K562 (cell line): Measurements from ENCODE around the gene LRRC47. TPM values are rescaled to one million over a fixed set of nuclear protein-coding genes. Genes with fewer than 3 reads are reported as not detected.

Experiments used
- ADNP ChIP-seq: fragments of 200-800 bp; sonication (Bioruptor generic); IDR thresholded peaks from 2 replicates; pipeline ENCODE4 v1.6.1; 2016; ENCODE audit warnings: missing genetic modification characterization, missing compliant biosample characterization
- BRD4 ChIP-seq: fragments of 200-600 bp; sonication (generic); IDR thresholded peaks from 2 replicates; pipeline ENCODE4 v1.6.1; 2017; ENCODE audit warnings: inconsistent platforms
- CBX1 ChIP-seq: sonication (generic); IDR thresholded peaks from 2 replicates; pipeline ENCODE4 v1.6.1; 2016; ENCODE audit warnings: antibody characterized with exemption, low read depth, mild to moderate bottlenecking
- KLF1 ChIP-seq: fragments of 450-650 bp; IDR thresholded peaks from 2 replicates; pipeline ENCODE4 v1.6.1; 2016; ENCODE audit warnings: missing genetic modification characterization, missing compliant biosample characterization
- MYBL2 ChIP-seq, 2 experiments: fragments of 450-650 bp in 1 of 2; sonication (generic) in 1 of 2; formaldehyde crosslinking in 1 of 2; IDR thresholded peaks; 2 replicates each; pipeline versions ENCODE4 v1.6.1 to v1.8.1; 2017 to 2022; ENCODE audit warnings: borderline replicate concordance in 1 of 2, inconsistent platforms in 1 of 2, low read depth in 1 of 2, mild to moderate bottlenecking in 1 of 2, missing genetic modification reagents in 1 of 2, moderate library complexity in 1 of 2
- NFXL1 ChIP-seq: fragments of 450-650 bp; formaldehyde crosslinking; IDR thresholded peaks from 2 replicates; pipeline ENCODE4 v1.4.0; 2021; ENCODE audit warnings: mild to moderate bottlenecking
- ZBTB17 ChIP-seq: fragments of 450-650 bp; formaldehyde crosslinking; IDR thresholded peaks from 2 replicates; pipeline ENCODE4 v1.4.0; 2020; ENCODE audit warnings: mild to moderate bottlenecking
- ZNF217 ChIP-seq: sonication (generic); formaldehyde crosslinking; IDR thresholded peaks from 2 replicates; pipeline ENCODE4 v1.8.0; 2022; ENCODE audit warnings: mild to moderate bottlenecking, missing genetic modification reagents
- ZNF644 ChIP-seq: fragments of 200-800 bp; sonication (Bioruptor generic); IDR thresholded peaks from 2 replicates; pipeline ENCODE4 v1.6.1; 2016; ENCODE audit warnings: low read depth, missing genetic modification characterization, missing compliant biosample characterization
- ZSCAN32 ChIP-seq: fragments of 450-650 bp; formaldehyde crosslinking; IDR thresholded peaks from 2 replicates; pipeline ENCODE4 v1.4.0; 2020; ENCODE audit warnings: mild to moderate bottlenecking, moderate library complexity
- polyA plus RNA-seq, 8 experiments: library from polyadenylated mRNA; depleted of rRNA in 4 of 8; stranded (reverse) in 5 of 8; unstranded in 3 of 8; fragments of >200 nt; fragmentation: Nextera tagmentation in 2 of 8; fragmentation: Illumina TruSeq in 1 of 8; extraction: Ambion mirVana in 2 of 8; extraction: Trizol in 1 of 8; gene quantifications; 2 replicates each; pipeline versions ENCODE4 v1.2.1 to v1.2.3, GENCODE V29; 2011 to 2014; ENCODE audit warnings: inconsistent platforms in 1 of 8, missing spikeins in 1 of 8
- total RNA-seq, 7 experiments: library from RNA; depleted of rRNA in 6 of 7; stranded (reverse); fragments of >200 nt in 6 of 7; fragmentation: Illumina TruSeq in 2 of 7; extraction: Trizol in 2 of 7; gene quantifications; 2 replicates each; pipeline versions ENCODE4 v1.2.1 to v1.2.3, GENCODE V29; 2011 to 2021; ENCODE audit warnings: low replicate concordance in 1 of 7
- TF ChIP-seq, protein P1 (sequence below), 2 experiments: fragments of 450-650 bp in 1 of 2; sonication (generic) in 1 of 2; formaldehyde crosslinking; conservative IDR thresholded peaks; 2 replicates each; pipeline versions ENCODE4 v1.4.0 to v1.8.1; 2020 to 2022; ENCODE audit warnings: mild to moderate bottlenecking in 1 of 2, missing genetic modification reagents in 1 of 2
- TF ChIP-seq, protein P2 (sequence below): sonication (generic); formaldehyde crosslinking; IDR thresholded peaks from 2 replicates; pipeline ENCODE4 v1.8.0; 2022; ENCODE audit warnings: mild to moderate bottlenecking, missing genetic modification reagents, borderline replicate concordance
- TF ChIP-seq, protein P3 (sequence below), 2 experiments: fragments of 450-650 bp in 1 of 2; sonication (generic) in 1 of 2; formaldehyde crosslinking in 1 of 2; IDR thresholded peaks; 2 replicates each; pipeline versions ENCODE4 v1.7.1 to v1.9.0; 2016 to 2022; ENCODE audit warnings: inconsistent platforms in 1 of 2, mild to moderate bottlenecking in 1 of 2, missing genetic modification reagents in 1 of 2
- TF ChIP-seq, protein P4 (sequence below): fragments of 450-650 bp; conservative IDR thresholded peaks from 2 replicates; pipeline ENCODE4 v1.6.1; 2016; ENCODE audit warnings: missing genetic modification characterization, low read depth, mild to moderate bottlenecking, missing compliant biosample characterization, moderate library complexity

The LRRC47 gene
- total and polyA plus RNA-seq, 9 of the 15 experiments (the other 6 are each of a cell fraction or from before 2014, with no cell fraction given), result 4.6 to 68.0 (median 35.9) TPM

DNA sequence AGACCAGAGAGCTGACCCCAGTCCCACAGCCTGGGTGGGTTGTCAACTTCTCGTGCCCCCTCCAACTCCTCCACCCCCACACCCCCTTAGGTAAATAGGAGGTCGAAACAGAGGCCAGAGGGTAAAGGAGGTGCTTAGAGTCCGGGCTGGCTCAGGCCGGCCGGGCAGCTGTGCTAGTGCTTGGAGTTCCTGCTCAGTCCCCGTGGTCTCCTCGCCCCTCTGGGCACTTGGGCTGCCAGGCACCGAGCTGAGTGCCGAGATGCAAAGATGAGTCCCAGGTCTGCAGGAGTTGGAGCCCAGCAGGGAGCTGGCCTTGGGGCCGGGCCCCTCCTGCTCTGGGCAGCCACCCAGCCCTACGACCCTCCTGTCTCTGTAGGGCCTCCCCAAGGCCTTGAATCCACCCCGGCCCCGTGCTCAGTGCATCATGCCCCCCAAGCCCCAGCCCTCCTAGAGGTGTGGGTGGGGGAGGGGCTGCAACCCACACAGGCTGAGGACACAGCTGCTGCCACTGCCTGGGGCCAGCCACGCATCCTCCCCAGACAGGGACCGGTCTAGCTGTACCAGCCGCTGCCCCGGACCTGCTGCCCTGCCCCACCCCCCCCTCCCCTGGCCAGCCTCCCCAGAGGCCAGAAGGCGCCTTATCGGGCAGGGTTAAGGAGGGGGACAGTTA is 21.9 kb downstream of the LRRC47 start (continued):
- TF ChIP-seq, protein P1, sequence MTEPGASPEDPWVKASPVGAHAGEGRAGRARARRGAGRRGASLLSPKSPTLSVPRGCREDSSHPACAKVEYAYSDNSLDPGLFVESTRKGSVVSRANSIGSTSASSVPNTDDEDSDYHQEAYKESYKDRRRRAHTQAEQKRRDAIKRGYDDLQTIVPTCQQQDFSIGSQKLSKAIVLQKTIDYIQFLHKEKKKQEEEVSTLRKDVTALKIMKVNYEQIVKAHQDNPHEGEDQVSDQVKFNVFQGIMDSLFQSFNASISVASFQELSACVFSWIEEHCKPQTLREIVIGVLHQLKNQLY (CRISPR knock-in tag; conservative IDR thresholded peaks at IDR 0.05), result no peak
- no peak for TF ChIP-seq ZNF217 (CRISPR knock-in tag)
- TF ChIP-seq KLF1 (tag), result no peak
- no peak for TF ChIP-seq ADNP
- TF ChIP-seq ZBTB17 (CRISPR knock-in tag), result no peak
- 0 out of 2 replicates have a peak, but pooled peaks have one; percentile 17 for TF ChIP-seq CBX1
- TF ChIP-seq MYBL2 (IDR thresholded peaks at IDR 0.05; ENCODE audit: low read depth), result no peak
- no peak for TF ChIP-seq MYBL2 (CRISPR knock-in tag; IDR thresholded peaks at IDR 0.05; ENCODE audit: borderline replicate concordance)
- no peak for TF ChIP-seq ZNF644 (tag)
- TF ChIP-seq NFXL1 (CRISPR knock-in tag), result no peak
- TF ChIP-seq, protein P2, sequence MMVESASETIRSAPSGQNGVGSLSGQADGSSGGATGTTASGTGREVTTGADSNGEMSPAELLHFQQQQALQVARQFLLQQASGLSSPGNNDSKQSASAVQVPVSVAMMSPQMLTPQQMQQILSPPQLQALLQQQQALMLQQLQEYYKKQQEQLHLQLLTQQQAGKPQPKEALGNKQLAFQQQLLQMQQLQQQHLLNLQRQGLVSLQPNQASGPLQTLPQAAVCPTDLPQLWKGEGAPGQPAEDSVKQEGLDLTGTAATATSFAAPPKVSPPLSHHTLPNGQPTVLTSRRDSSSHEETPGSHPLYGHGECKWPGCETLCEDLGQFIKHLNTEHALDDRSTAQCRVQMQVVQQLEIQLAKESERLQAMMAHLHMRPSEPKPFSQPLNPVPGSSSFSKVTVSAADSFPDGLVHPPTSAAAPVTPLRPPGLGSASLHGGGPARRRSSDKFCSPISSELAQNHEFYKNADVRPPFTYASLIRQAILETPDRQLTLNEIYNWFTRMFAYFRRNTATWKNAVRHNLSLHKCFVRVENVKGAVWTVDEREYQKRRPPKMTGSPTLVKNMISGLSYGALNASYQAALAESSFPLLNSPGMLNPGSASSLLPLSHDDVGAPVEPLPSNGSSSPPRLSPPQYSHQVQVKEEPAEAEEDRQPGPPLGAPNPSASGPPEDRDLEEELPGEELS (CRISPR knock-in tag), result no peak
- no peak for TF ChIP-seq ZSCAN32 (CRISPR knock-in tag)
- TF ChIP-seq, protein P3, sequence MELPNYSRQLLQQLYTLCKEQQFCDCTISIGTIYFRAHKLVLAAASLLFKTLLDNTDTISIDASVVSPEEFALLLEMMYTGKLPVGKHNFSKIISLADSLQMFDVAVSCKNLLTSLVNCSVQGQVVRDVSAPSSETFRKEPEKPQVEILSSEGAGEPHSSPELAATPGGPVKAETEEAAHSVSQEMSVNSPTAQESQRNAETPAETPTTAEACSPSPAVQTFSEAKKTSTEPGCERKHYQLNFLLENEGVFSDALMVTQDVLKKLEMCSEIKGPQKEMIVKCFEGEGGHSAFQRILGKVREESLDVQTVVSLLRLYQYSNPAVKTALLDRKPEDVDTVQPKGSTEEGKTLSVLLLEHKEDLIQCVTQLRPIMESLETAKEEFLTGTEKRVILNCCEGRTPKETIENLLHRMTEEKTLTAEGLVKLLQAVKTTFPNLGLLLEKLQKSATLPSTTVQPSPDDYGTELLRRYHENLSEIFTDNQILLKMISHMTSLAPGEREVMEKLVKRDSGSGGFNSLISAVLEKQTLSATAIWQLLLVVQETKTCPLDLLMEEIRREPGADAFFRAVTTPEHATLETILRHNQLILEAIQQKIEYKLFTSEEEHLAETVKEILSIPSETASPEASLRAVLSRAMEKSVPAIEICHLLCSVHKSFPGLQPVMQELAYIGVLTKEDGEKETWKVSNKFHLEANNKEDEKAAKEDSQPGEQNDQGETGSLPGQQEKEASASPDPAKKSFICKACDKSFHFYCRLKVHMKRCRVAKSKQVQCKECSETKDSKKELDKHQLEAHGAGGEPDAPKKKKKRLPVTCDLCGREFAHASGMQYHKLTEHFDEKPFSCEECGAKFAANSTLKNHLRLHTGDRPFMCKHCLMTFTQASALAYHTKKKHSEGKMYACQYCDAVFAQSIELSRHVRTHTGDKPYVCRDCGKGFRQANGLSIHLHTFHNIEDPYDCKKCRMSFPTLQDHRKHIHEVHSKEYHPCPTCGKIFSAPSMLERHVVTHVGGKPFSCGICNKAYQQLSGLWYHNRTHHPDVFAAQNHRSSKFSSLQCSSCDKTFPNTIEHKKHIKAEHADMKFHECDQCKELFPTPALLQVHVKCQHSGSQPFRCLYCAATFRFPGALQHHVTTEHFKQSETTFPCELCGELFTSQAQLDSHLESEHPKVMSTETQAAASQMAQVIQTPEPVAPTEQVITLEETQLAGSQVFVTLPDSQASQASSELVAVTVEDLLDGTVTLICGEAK (IDR thresholded peaks at IDR 0.05), result no peak
- TF ChIP-seq, protein P3 (CRISPR knock-in tag; IDR thresholded peaks at IDR 0.05), result no peak
- no peak for TF ChIP-seq BRD4
- TF ChIP-seq, protein P4, sequence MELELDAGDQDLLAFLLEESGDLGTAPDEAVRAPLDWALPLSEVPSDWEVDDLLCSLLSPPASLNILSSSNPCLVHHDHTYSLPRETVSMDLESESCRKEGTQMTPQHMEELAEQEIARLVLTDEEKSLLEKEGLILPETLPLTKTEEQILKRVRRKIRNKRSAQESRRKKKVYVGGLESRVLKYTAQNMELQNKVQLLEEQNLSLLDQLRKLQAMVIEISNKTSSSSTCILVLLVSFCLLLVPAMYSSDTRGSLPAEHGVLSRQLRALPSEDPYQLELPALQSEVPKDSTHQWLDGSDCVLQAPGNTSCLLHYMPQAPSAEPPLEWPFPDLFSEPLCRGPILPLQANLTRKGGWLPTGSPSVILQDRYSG (tag), result no peak
